AG10803 (cell line): Measurements from ENCODE around the gene FER1L5.

ENCODE experiments used
- DNase-seq: peaks from one replicate; pipeline ENCODE4 v3.0.0; 2010; ENCODE audit warnings: low read depth
- H3K4me3 ChIP-seq: 2 replicates; pipeline ENCODE4 v1.5.1; 2011; ENCODE audit warnings: mild to moderate bottlenecking, low read length, control low read depth
- TF ChIP-seq, protein P1 (sequence below): conservative IDR thresholded peaks from 2 replicates; pipeline ENCODE4 v1.5.1; 2011; ENCODE audit warnings: mild to moderate bottlenecking, low read length, control low read depth, inconsistent platforms

The FER1L5 gene

DNA sequence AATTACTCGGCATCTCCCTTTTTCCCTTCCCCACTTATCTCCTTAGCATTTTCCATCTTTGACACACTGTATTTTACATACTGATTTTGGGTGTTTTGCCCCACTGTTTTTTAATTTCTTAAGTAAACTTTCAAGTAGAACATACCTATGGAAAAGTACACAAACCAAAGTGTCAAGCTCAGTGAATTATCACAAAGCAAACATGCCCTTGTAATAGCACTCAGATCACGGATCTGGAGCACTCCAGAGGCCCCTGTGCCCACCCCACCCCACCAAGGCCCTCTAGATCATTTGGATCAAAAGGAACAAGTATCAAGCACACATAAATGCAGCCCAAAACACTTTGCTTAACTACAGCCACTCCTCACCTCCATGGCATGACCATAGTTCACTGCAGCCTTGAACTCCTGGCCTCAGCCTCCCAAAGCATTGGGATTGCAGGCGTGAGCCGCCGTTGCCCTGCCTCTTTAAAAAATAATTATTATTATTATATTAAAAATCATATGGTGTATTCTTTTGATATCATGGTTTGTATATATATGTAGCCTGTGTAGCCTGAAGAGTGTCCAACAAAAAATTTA, 38.1 kb downstream of the FER1L5 start:
- TF ChIP-seq, protein P1, sequence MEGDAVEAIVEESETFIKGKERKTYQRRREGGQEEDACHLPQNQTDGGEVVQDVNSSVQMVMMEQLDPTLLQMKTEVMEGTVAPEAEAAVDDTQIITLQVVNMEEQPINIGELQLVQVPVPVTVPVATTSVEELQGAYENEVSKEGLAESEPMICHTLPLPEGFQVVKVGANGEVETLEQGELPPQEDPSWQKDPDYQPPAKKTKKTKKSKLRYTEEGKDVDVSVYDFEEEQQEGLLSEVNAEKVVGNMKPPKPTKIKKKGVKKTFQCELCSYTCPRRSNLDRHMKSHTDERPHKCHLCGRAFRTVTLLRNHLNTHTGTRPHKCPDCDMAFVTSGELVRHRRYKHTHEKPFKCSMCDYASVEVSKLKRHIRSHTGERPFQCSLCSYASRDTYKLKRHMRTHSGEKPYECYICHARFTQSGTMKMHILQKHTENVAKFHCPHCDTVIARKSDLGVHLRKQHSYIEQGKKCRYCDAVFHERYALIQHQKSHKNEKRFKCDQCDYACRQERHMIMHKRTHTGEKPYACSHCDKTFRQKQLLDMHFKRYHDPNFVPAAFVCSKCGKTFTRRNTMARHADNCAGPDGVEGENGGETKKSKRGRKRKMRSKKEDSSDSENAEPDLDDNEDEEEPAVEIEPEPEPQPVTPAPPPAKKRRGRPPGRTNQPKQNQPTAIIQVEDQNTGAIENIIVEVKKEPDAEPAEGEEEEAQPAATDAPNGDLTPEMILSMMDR, result no peak
- no peak for DNase-seq
- H3K4me3 ChIP-seq, result no peak overlapping the region

DNA sequence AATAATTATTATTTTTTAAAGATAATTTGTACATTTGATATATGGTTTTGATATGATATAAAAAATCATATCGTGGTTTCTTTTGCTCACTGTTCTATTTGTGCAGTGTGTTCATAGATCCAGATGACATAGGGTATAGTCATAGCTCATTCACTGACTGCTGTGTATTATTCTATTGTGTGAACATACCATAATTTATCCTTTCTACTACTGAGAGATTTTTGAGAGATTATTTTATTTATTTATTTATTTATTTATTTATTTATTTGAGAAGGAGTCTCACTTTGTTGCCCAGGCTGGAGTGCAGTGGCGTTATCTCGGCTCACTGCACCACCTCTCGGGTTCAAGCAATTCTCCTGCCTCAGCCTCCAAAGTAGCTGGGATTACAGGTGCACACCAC, 39.0 kb downstream of the FER1L5 start:
- TF ChIP-seq, protein P1, result no peak
- no peak overlapping the region for H3K4me3 ChIP-seq
- DNase-seq, result no peak

DNA sequence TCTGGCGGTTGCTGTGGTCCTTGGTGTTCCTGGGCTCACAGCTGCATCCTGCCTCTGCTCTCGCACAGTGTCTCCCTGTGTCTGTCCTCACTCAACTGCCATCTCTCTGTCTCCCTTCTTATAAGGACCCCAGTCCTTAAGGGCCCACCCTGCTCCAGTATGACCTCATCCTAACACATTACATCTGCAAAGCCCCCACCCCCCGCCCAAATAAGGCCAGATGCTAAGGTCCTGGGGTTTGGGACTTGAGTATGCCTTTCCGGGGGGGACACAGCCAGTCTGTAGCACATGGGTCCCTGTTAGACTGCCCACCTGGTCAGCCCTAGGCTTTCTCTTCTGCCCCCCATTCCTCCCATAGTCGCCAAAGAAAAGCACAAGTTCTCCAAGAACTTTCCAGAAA, 40.7 kb downstream of the FER1L5 start:
- no peak for DNase-seq
- no peak overlapping the region for H3K4me3 ChIP-seq
- TF ChIP-seq, protein P1, result no peak

DNA sequence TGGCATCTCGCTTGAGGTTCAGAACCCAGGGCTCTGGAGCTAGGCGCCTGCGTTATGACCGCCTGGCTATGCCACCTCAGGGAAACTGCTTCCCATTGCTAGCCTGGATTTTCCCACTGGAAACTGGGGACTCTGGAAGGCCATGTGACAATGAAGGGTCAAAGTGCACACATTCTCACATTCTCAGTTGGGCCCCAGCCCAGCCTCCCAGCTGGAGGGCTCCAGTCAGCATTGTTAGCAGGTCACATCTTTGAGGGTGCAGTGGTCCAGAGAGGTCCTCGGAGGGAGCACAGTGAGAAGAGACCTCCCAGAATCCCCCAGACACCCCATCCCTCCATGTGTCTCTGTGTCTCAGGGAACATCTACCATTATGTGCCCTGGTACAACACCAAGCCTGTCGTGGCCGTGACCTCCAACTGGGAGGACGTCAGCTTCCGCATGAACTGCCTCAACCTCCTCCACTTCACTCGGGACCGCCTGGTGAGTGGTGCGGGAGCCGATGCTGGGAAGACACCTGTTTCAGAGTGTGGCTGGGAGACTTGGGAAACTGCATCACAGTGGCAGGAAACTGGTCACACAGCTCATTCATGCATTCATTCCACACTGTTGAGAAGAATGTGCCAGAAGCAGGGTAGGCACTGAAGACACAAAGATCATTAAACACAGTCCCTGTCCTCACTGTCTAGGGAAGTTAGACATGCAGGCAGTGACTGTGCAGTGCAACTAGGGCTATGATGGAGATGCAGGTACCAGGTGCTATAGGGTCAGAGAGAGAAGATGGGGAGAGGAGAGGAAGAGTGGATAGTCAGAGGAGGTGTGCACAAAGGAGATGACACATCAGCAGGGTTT, 41.6 kb downstream of the FER1L5 start:
- TF ChIP-seq, protein P1, result no peak
- H3K4me3 ChIP-seq, result no peak overlapping the region
- no peak for DNase-seq

DNA sequence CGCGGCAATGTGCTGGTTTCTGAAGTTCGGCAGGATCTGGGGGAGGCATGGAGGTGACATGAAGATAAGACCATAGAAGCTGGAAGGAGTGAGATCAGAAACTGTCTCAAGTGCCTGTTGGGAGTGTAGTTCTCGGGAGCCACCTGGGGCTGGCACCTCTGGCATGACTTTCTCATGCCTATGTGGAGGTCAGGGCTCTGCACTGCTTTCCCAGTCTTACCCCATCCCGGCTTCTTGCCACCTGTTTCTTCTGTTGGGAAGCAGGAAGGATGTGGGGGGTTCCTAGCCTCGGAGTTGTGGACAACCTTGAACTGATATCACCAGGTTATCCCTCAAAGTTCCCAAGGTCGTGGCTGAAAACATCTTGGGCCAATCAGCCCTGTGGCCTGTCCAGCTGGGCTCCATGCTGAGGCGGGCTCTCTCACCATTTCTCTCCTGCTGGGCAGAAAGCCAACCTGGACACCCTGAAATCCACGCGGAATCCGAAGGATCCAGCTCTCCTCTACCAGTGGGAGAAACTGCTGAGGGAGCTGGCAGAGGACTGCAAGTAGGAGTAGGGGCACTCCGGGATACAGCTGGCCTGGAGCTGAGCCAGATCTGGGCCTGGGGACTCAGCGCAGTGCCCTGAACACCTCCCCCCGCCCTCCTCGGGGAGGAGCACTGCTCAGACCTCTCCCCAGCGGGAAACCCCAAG, 42.5 kb downstream of the FER1L5 start:
- no peak overlapping the region for H3K4me3 ChIP-seq
- TF ChIP-seq, protein P1, result no peak
- DNase-seq, result no peak

DNA sequence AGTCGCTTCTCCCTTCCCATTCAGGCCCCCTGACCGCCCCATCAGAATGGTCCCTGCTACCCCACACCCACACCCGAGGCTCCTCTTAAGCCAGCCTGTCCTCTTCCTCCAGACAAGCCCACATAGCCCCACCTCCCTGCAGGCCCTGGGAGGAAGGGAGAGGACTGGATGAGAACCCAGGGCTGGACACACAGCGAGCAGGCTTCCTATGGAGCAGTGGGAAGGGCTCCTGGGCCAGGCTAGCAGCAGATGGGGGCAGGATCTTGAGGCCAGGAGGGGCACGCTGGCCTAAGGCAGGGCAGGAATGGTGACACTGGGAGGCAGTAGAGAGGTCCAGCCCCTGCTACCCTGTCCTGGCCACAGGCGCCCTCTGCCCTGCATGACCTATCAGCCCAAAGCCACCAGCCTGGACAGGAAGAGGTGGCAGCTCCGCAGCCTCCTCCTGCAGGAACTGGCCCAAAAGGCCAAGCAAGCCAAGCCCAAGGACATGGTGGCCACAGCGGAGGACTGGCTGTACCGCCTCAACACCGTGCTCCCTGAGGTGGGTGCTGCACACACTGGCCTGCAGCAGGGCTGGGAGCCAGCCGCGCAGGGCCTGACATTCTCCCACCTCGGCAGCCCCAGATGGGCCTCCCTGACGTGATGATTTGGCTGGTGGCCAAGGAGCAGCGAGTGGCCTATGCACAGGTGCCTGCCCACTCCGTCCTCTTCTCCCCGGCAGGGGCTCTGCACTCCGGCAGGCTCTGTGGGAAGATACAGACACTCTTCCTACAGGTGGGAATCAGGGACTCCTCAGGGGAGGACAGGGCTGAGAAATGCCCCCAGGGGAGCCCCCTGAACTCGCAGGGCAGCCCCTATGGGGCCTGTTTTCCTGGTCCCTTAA, 43.3 kb downstream of the FER1L5 start:
- TF ChIP-seq, protein P1, result no peak
- no peak overlapping the region for H3K4me3 ChIP-seq
- no peak for DNase-seq
